Stomach smooth muscle (tissue), 2 donors: ENCODE results near the gene DCP2.

Experiments used
- H3K27ac ChIP-seq: one replicate; pipeline ENCODE4 v1.7.0; 2013; ENCODE audit warnings: mild to moderate bottlenecking, low read length, inconsistent platforms
- H3K27me3 ChIP-seq, 2 donors: one replicate each; pipeline ENCODE4 v1.7.0; 2013; ENCODE audit warnings: low read length in 2 of 2; ENCODE audit not compliant: insufficient read depth in 2 of 2, control insufficient read depth in 1 of 2
- H3K36me3 ChIP-seq, 2 donors: one replicate each; pipeline ENCODE4 v1.7.0; 2013; ENCODE audit warnings: low read length in 2 of 2; ENCODE audit not compliant: control insufficient read depth in 2 of 2, insufficient read depth in 2 of 2
- H3K4me1 ChIP-seq: one replicate; pipeline ENCODE4 v1.7.0; 2013; ENCODE audit warnings: low read length; ENCODE audit not compliant: control insufficient read depth, insufficient read depth
- H3K4me3 ChIP-seq, 2 donors: one replicate each; pipeline ENCODE4 v1.7.0; 2013; ENCODE audit warnings: low read length in 2 of 2
- H3K9ac ChIP-seq, 2 donors: one replicate each; pipeline ENCODE4 v1.7.0; 2013; ENCODE audit warnings: low read length in 2 of 2, mild to moderate bottlenecking in 1 of 2
- H3K9me3 ChIP-seq, 2 donors: one replicate each; pipeline ENCODE4 v1.7.0; 2013; ENCODE audit warnings: low read length in 2 of 2; ENCODE audit not compliant: control insufficient read depth in 2 of 2
- donor health status: healthy.
- donor health status: Pancreatic carcinoma.

DCP2 gene

GRCh38 chr5:112995764-112996618 is 19.4 kb downstream of the DCP2 start:
- Histone ChIP-seq H3K9me3 (no peaks in the 10 kb centered on the region), H3K27me3 (no peaks in the 10 kb centered on the region), H3K36me3 (peaks cover 0 to 7% of the 10 kb centered on the region in 2 donors), H3K4me1 (no peaks in the 10 kb centered on the region), H3K4me3 (no peak overlapping the region), H3K9ac (no peak overlapping the region), H3K27ac (no peak overlapping the region)

- Histone ChIP-seq H3K9me3 (no peaks in the 10 kb centered on the region), H3K9ac (no peak overlapping the region), H3K4me1 (no peaks in the 10 kb centered on the region), H3K36me3 (peaks cover 0 to 7% of the 10 kb centered on the region in 2 donors), H3K4me3 (no peak overlapping the region), H3K27me3 (no peaks in the 10 kb centered on the region), H3K27ac (no peak overlapping the region)
Observed at GRCh38 chr5:112996830-112997374, 20.3 kb downstream of the DCP2 start.

- Histone ChIP-seq H3K9me3 (no peaks in the 10 kb centered on the region), H3K27ac (no peak overlapping the region), H3K9ac (no peak overlapping the region), H3K36me3 (peaks cover 3 to 7% of the 10 kb centered on the region in 2 donors), H3K27me3 (no peaks in the 10 kb centered on the region), H3K4me1 (no peaks in the 10 kb centered on the region), H3K4me3 (no peak overlapping the region)
Observed at GRCh38 chr5:112998296-112998695, 21.7 kb downstream of the DCP2 start.

GRCh38 chr5:113000466-113000865 is 23.9 kb downstream of the DCP2 start:
- no peak overlapping the region for H3K4me3 ChIP-seq
- peaks cover 7% of the 10 kb centered on the region in 2 donors for H3K36me3 ChIP-seq

GRCh38 chr5:113002423-113002822 is 25.8 kb downstream of the DCP2 start:
- no peaks in the 10 kb centered on the region for H3K27me3 ChIP-seq
- H3K36me3 ChIP-seq = peaks cover 7 to 9% of the 10 kb centered on the region in 2 donors
- no peaks in the 10 kb centered on the region for H3K4me1 ChIP-seq
- H3K4me3 ChIP-seq = no peak overlapping the region
- no peak overlapping the region for H3K9ac ChIP-seq
- no peak overlapping the region for H3K27ac ChIP-seq
- H3K9me3 ChIP-seq = no peaks in the 10 kb centered on the region

More at GRCh38 chr5:113000466-113000865, 23.9 kb downstream of the DCP2 start:
- Histone ChIP-seq H3K9ac (no peak overlapping the region), H3K27me3 (no peaks in the 10 kb centered on the region), H3K9me3 (no peaks in the 10 kb centered on the region), H3K4me1 (no peaks in the 10 kb centered on the region), H3K27ac (no peak overlapping the region)

- Histone ChIP-seq H3K27me3 (no peaks in the 10 kb centered on the region), H3K9ac (no peak overlapping the region), H3K36me3 (peaks cover 7 to 9% of the 10 kb centered on the region in 2 donors), H3K4me3 (no peak overlapping the region), H3K4me1 (no peaks in the 10 kb centered on the region), H3K27ac (no peak overlapping the region), H3K9me3 (no peaks in the 10 kb centered on the region)
Observed at GRCh38 chr5:113003763-113004162, 27.2 kb downstream of the DCP2 start.

- Histone ChIP-seq H3K4me1 (no peaks in the 10 kb centered on the region), H3K9me3 (no peaks in the 10 kb centered on the region), H3K9ac (no peak overlapping the region), H3K27me3 (no peaks in the 10 kb centered on the region), H3K4me3 (no peak overlapping the region), H3K27ac (no peak overlapping the region), H3K36me3 (peaks cover 7 to 11% of the 10 kb centered on the region in 2 donors)
Observed at GRCh38 chr5:113005454-113005853, 28.9 kb downstream of the DCP2 start.

- no peaks in the 10 kb centered on the region for H3K27me3 ChIP-seq
- H3K4me3 ChIP-seq = no peak overlapping the region
- no peaks in the 10 kb centered on the region for H3K9me3 ChIP-seq
- H3K4me1 ChIP-seq = no peaks in the 10 kb centered on the region
- H3K27ac ChIP-seq = no peak overlapping the region
- no peak overlapping the region for H3K9ac ChIP-seq
- peaks cover 5 to 10% of the 10 kb centered on the region in 2 donors for H3K36me3 ChIP-seq
Observed at GRCh38 chr5:113017881-113018635, 41.5 kb downstream of the DCP2 start.

GRCh38 chr5:113020461-113021273 is 44.1 kb downstream of the DCP2 start:
- Histone ChIP-seq H3K27me3 (no peaks in the 10 kb centered on the region), H3K4me1 (no peaks in the 10 kb centered on the region), H3K9me3 (no peaks in the 10 kb centered on the region), H3K36me3 (peaks cover 0 to 5% of the 10 kb centered on the region in 2 donors), H3K9ac (no peak overlapping the region), H3K4me3 (no peak overlapping the region), H3K27ac (no peak overlapping the region)

- H3K9ac ChIP-seq = no peak overlapping the region
- no peak overlapping the region for H3K4me3 ChIP-seq
- no peaks in the 10 kb centered on the region for H3K4me1 ChIP-seq
- peaks cover 9 to 15% of the 10 kb centered on the region in 2 donors for H3K36me3 ChIP-seq
- no peaks in the 10 kb centered on the region for H3K27me3 ChIP-seq
- H3K9me3 ChIP-seq = no peaks in the 10 kb centered on the region
- no peak overlapping the region for H3K27ac ChIP-seq
Observed at GRCh38 chr5:113022661-113023060, 46.1 kb downstream of the DCP2 start.
